ENCODE results near the gene ITPR3.

Gene ITPR3

GRCh38 chr6:33727932-33728331, 106.8 kb downstream of the ITPR3 start:
- H3K9ac ChIP-seq (ENCODE audit: low read length): no peak overlapping the region
- H3K4me2 ChIP-seq (ENCODE audit: low read length): no peak overlapping the region
- no peaks in the 10 kb centered on the region for H3K36me3 ChIP-seq (ENCODE audit: insufficient read depth, low read length)
- H3K4me1 ChIP-seq (ENCODE audit: insufficient read depth, low read length, severe bottlenecking): no peaks in the 10 kb centered on the region
- no peaks in the 10 kb centered on the region for H3K79me2 ChIP-seq (ENCODE audit: insufficient read depth, low read length)
- no peak overlapping the region for H2AFZ ChIP-seq (ENCODE audit: low read length)
- no peaks in the 10 kb centered on the region for H3K9me2 ChIP-seq (ENCODE audit: low read depth, low read length)
- no peak overlapping the region for H3K27ac ChIP-seq (ENCODE audit: low read depth, low read length, poor library complexity, severe bottlenecking)
- H4K20me1 ChIP-seq (ENCODE audit: insufficient read depth, low read length): no peaks in the 10 kb centered on the region
- no peak overlapping the region for H3K4me3 ChIP-seq (ENCODE audit: low read depth, low read length, poor library complexity, severe bottlenecking)
- TF ChIP-seq CTCF (IDR thresholded peaks at IDR 0.05; ENCODE audit: low read length): no peak
- no peak for TF ChIP-seq EZH2 (IDR thresholded peaks at IDR 0.05; ENCODE audit: borderline replicate concordance, low read length)
- H3K9me3 ChIP-seq (ENCODE audit: low read length): no peaks in the 10 kb centered on the region
- H3K27me3 ChIP-seq (ENCODE audit: insufficient read depth, low read length): peaks cover 8% of the 10 kb centered on the region; the same call in 1 of the 2 replicates
- no peaks in the 10 kb centered on the region for H3F3A ChIP-seq (ENCODE audit: insufficient read depth, low read length)

DNA sequence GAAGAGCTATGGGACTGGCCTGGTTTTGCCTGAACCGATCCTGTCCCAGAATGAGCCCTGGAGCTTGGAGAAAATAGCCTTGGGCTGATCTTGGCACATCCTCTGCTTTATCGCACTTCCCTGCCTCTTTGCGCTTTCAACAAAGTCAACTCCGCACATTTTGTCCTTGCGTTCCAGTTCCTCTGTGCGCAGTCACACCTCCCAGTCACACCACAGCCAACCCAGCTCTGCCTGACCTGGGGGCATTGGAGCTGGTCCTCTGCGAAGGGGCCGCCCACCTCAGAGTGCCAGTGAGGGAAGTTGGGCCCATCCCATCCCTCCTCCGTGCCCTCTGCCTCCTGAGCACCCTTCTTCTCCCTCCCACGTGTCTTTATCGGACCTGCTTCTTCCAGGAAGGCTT, 107.3 kb downstream of the ITPR3 start:
- Histone ChIP-seq H3K9me3 (ENCODE audit: low read length) (no peaks in the 10 kb centered on the region), H3K4me3 (ENCODE audit: low read depth, low read length, poor library complexity, severe bottlenecking) (no peak overlapping the region), H3K4me2 (ENCODE audit: low read length) (no peak overlapping the region), H3K27me3 (ENCODE audit: insufficient read depth, low read length) (peaks cover 10% of the 10 kb centered on the region; the same call in 1 of the 2 replicates), H2AFZ (ENCODE audit: low read length) (no peak overlapping the region), H3F3A (ENCODE audit: insufficient read depth, low read length) (no peaks in the 10 kb centered on the region), H3K36me3 (ENCODE audit: insufficient read depth, low read length) (no peaks in the 10 kb centered on the region), H3K27ac (ENCODE audit: low read depth, low read length, poor library complexity, severe bottlenecking) (no peak overlapping the region), H3K9ac (ENCODE audit: low read length) (no peak overlapping the region), H3K79me2 (ENCODE audit: insufficient read depth, low read length) (no peaks in the 10 kb centered on the region), H3K4me1 (ENCODE audit: insufficient read depth, low read length, severe bottlenecking) (no peaks in the 10 kb centered on the region), H3K9me2 (ENCODE audit: low read depth, low read length) (no peaks in the 10 kb centered on the region), H4K20me1 (ENCODE audit: insufficient read depth, low read length) (no peaks in the 10 kb centered on the region)
- TF ChIP-seq EZH2 (IDR thresholded peaks at IDR 0.05; ENCODE audit: borderline replicate concordance, low read length) (no peak), CTCF (IDR thresholded peaks at IDR 0.05; ENCODE audit: low read length) (no peak)

DNA sequence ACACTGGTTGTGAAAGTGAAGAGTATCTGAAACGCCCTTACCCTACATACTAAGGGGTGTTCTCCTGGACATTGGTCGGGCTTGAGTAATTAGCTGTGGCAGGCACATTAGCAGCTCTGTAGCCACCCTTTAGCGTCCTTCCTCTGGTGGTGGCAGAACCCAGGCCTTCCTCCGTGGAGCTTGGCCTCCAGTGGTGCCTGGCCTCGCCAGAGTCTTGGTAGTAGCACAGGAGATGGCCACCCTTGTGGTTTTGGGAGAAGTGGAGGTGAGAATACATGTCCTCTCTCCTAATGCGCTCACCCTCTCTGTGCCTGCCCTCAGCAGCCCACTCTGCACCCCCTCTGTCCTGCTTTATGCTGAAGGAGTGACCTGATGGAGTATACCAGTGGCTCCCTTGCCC, 107.9 kb downstream of the ITPR3 start:
- Histone ChIP-seq H3K27ac (ENCODE audit: low read depth, low read length, poor library complexity, severe bottlenecking) (no peak overlapping the region), H3K4me2 (ENCODE audit: low read length) (no peak overlapping the region), H2AFZ (ENCODE audit: low read length) (no peak overlapping the region), H3K79me2 (ENCODE audit: insufficient read depth, low read length) (no peaks in the 10 kb centered on the region), H3F3A (ENCODE audit: insufficient read depth, low read length) (no peaks in the 10 kb centered on the region), H3K4me3 (ENCODE audit: low read depth, low read length, poor library complexity, severe bottlenecking) (no peak overlapping the region), H3K9me2 (ENCODE audit: low read depth, low read length) (no peaks in the 10 kb centered on the region), H3K9ac (ENCODE audit: low read length) (no peak overlapping the region), H3K4me1 (ENCODE audit: insufficient read depth, low read length, severe bottlenecking) (no peaks in the 10 kb centered on the region), H3K36me3 (ENCODE audit: insufficient read depth, low read length) (no peaks in the 10 kb centered on the region), H3K27me3 (ENCODE audit: insufficient read depth, low read length) (peaks cover 12% of the 10 kb centered on the region; the same call in 1 of the 2 replicates), H3K9me3 (ENCODE audit: low read length) (no peaks in the 10 kb centered on the region), H4K20me1 (ENCODE audit: insufficient read depth, low read length) (no peaks in the 10 kb centered on the region)
- no peak for TF ChIP-seq CTCF (IDR thresholded peaks at IDR 0.05; ENCODE audit: low read length)
- TF ChIP-seq EZH2 (IDR thresholded peaks at IDR 0.05; ENCODE audit: borderline replicate concordance, low read length): no peak
